Neural progenitor cell (in vitro differentiated cells): ENCODE measurements around the gene CTXN1.
A peak's percentile ranks its signal among the peaks of the same experiment; 100 is the strongest.

Source experiments
- CTCF ChIP-seq: fragments of 200-600 bp; sonication (generic); IDR thresholded peaks from 2 replicates; pipeline ENCODE4 v1.5.1; 2017; ENCODE audit warnings: antibody characterized with exemption, mild to moderate bottlenecking
- EZH2 ChIP-seq: fragments of 200-600 bp; sonication (generic); IDR thresholded peaks from 2 replicates; pipeline ENCODE4 v1.6.1; 2017; ENCODE audit warnings: antibody characterized with exemption, mild to moderate bottlenecking, moderate library complexity
- EZH2phosphoT487 ChIP-seq: fragments of 200-600 bp; sonication (generic); IDR thresholded peaks from 2 replicates; pipeline ENCODE4 v1.6.1; 2017; ENCODE audit warnings: antibody characterized with exemption

GRCh38 chr19:7970716-7971448, 44.9 kb upstream of the CTXN1 start:
- TF ChIP-seq CTCF (peak; percentile 85), EZH2 (no peak), EZH2phosphoT487 (no peak)
